Left lung (tissue), 10 donors: ENCODE data around the gene SREBF1. TPM values are rescaled to one million over a fixed set of nuclear protein-coding genes. Genes with fewer than 3 reads are reported as not detected.
A peak's percentile ranks its signal among the peaks of the same experiment; 100 is the strongest.

ENCODE experiments used
- ATAC-seq: fragments of 200-7000 bp; cut with Tn5 transposase; one replicate; pipeline ENCODE4 v1.9.1; 2020; ENCODE audit warnings: moderate library complexity
- DNase-seq, 4 donors: peaks; one replicate each; pipeline ENCODE4 v3.0.0-alpha.2; 2013 to 2020
- H3K27ac ChIP-seq, 2 donors: fragments of 200-600 bp; sonication (generic) in 1 of 2; one replicate each; pipeline versions ENCODE4 v1.5.0 to v1.8.0; 2020 to 2021
- H3K27me3 ChIP-seq, 2 donors: fragments of 200-600 bp; sonication (generic) in 1 of 2; one replicate each; pipeline versions ENCODE4 v1.5.0 to v1.8.0; 2020 to 2021
- H3K36me3 ChIP-seq, 2 donors: fragments of 200-600 bp; sonication (generic) in 1 of 2; one replicate each; pipeline versions ENCODE4 v1.5.0 to v1.8.0; 2020 to 2021
- H3K4me1 ChIP-seq, 2 donors: fragments of 200-600 bp; one replicate each; pipeline ENCODE4 v1.8.0; 2021
- H3K4me3 ChIP-seq, 2 donors: fragments of 200-600 bp; sonication (generic) in 1 of 2; one replicate each; pipeline versions ENCODE4 v1.5.0 to v1.8.0; 2020 to 2021; ENCODE audit warnings: mild to moderate bottlenecking in 1 of 2
- H3K9me3 ChIP-seq, 2 donors: fragments of 200-600 bp; sonication (generic) in 1 of 2; one replicate each; pipeline versions ENCODE4 v1.5.0 to v1.8.0; 2020 to 2021
- intact Hi-C, 2 donors: fragments of 100-400 bp; cut with DNase I; formaldehyde crosslinking; loops; one replicate each; pipeline versions ENCODE4 v1.11.2 to v1.14.2; 2022
- polyA plus RNA-seq, 6 donors: library from polyadenylated mRNA; unstranded; fragments of 120-200 nt; gene quantifications; one replicate each; pipeline ENCODE4 v1.2.1, GENCODE V29; 2013; ENCODE audit not compliant: insufficient read length in 6 of 6
- total RNA-seq, 2 donors: library from RNA; stranded (reverse); fragmentation: NEBNext Ultra II Directional; extraction: Animal tissue kit (Norgen Biotek cat#: 25700); gene quantifications; one replicate each; pipeline ENCODE4 v1.2.1, GENCODE V29; 2021
- TF ChIP-seq, protein P1 (sequence below), 2 donors: fragments of 200-600 bp; sonication (generic) in 1 of 2; IDR thresholded peaks; one replicate each; pipeline versions ENCODE4 v1.5.0 to v1.8.0; 2021; ENCODE audit warnings: antibody characterized with exemption in 2 of 2
- donor health status: DM: no; HTN: yes; CAD: no.
- donor health status: DM: no; HTN: no; CAD: no.

The SREBF1 gene
- total and polyA plus RNA-seq, 8 donors = 27.9 to 122 (median 46.4) TPM

GRCh38 chr17:17849147-17849820 lies 12.5 kb upstream of the SREBF1 start:
- peaks cover 26 to 46% of the 10 kb centered on the region in 2 donors for H3K4me1 ChIP-seq
- no peak overlapping the region for H3K4me3 ChIP-seq
- TF ChIP-seq, protein P1, sequence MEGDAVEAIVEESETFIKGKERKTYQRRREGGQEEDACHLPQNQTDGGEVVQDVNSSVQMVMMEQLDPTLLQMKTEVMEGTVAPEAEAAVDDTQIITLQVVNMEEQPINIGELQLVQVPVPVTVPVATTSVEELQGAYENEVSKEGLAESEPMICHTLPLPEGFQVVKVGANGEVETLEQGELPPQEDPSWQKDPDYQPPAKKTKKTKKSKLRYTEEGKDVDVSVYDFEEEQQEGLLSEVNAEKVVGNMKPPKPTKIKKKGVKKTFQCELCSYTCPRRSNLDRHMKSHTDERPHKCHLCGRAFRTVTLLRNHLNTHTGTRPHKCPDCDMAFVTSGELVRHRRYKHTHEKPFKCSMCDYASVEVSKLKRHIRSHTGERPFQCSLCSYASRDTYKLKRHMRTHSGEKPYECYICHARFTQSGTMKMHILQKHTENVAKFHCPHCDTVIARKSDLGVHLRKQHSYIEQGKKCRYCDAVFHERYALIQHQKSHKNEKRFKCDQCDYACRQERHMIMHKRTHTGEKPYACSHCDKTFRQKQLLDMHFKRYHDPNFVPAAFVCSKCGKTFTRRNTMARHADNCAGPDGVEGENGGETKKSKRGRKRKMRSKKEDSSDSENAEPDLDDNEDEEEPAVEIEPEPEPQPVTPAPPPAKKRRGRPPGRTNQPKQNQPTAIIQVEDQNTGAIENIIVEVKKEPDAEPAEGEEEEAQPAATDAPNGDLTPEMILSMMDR (IDR thresholded peaks at IDR 0.05) = no peak
- peak overlapping the region; percentile 83 to 84 for H3K27ac ChIP-seq
- H3K9me3 ChIP-seq = no peaks in the 10 kb centered on the region
- ATAC-seq (peak; percentile 88), DNase-seq (peak in 2 of 4 donors; percentile 87 to 91)
- H3K36me3 ChIP-seq = peaks cover 0 to 13% of the 10 kb centered on the region in 2 donors
- no peaks in the 10 kb centered on the region for H3K27me3 ChIP-seq
- intact Hi-C loops = no loop called here

GRCh38 chr17:17848311-17849082 lies 11.7 kb upstream of the SREBF1 start:
- Histone ChIP-seq H3K27ac (peak overlapping the region; percentile 83 to 84), H3K4me1 (peaks cover 26 to 48% of the 10 kb centered on the region in 2 donors), H3K4me3 (no peak overlapping the region), H3K27me3 (no peaks in the 10 kb centered on the region), H3K9me3 (no peaks in the 10 kb centered on the region), H3K36me3 (peaks cover 0 to 13% of the 10 kb centered on the region in 2 donors)
- ATAC-seq (peak; percentile 11), DNase-seq (no peak)
- intact Hi-C loops = no loop called here
- TF ChIP-seq, protein P1 (IDR thresholded peaks at IDR 0.05) = no peak

- Histone ChIP-seq H3K4me1 (peaks cover 26 to 56% of the 10 kb centered on the region in 2 donors), H3K4me3 (no peak overlapping the region), H3K36me3 (peaks cover 0 to 13% of the 10 kb centered on the region in 2 donors), H3K9me3 (no peaks in the 10 kb centered on the region), H3K27me3 (no peaks in the 10 kb centered on the region), H3K27ac (peak overlapping the region; percentile 83 to 84)
- DNase-seq (no peak), ATAC-seq (no peak)
- intact Hi-C loops = no loop called here
- TF ChIP-seq, protein P1 (IDR thresholded peaks at IDR 0.05) = no peak
Measured at GRCh38 chr17:17847726-17848125, 10.9 kb upstream of the SREBF1 start.

- ATAC-seq = no peak
- no peak overlapping the region for H3K27ac ChIP-seq
Measured at GRCh38 chr17:17847118-17847689, 10.4 kb upstream of the SREBF1 start.

More at GRCh38 chr17:17847118-17847689, 10.4 kb upstream of the SREBF1 start:
- H3K27me3 ChIP-seq = no peaks in the 10 kb centered on the region
- intact Hi-C loops = no loop called here
- TF ChIP-seq, protein P1 (IDR thresholded peaks at IDR 0.05) = no peak
- H3K4me1 ChIP-seq = peaks cover 28 to 56% of the 10 kb centered on the region in 2 donors
- no peak for DNase-seq
- peaks cover 0 to 13% of the 10 kb centered on the region in 2 donors for H3K36me3 ChIP-seq
- H3K4me3 ChIP-seq = no peak overlapping the region
- H3K9me3 ChIP-seq = no peaks in the 10 kb centered on the region
